Glutamatergic neuron (in vitro differentiated cells): ENCODE measurements around the gene THEM4. TPM values are rescaled to one million over a fixed set of nuclear protein-coding genes. Genes with fewer than 3 reads are reported as not detected.

Source experiments
- DNase-seq: peaks from one replicate; pipeline ENCODE4 v3.0.0; 2022
- H3K27ac Mint-ChIP-seq: one replicate; pipeline ENCODE4 v1.8.0; 2020; ENCODE audit warnings: mild to moderate bottlenecking, mixed read lengths, inconsistent platforms; ENCODE audit not compliant: unreplicated experiment
- H3K27me3 Mint-ChIP-seq: one replicate; pipeline ENCODE4 v1.8.0; 2020; ENCODE audit warnings: mild to moderate bottlenecking, moderate library complexity, mixed read lengths, inconsistent platforms; ENCODE audit not compliant: unreplicated experiment
- H3K36me3 Mint-ChIP-seq: one replicate; pipeline ENCODE4 v1.8.0; 2020; ENCODE audit warnings: mild to moderate bottlenecking, mixed read lengths, inconsistent platforms; ENCODE audit not compliant: unreplicated experiment
- H3K4me1 Mint-ChIP-seq: one replicate; pipeline ENCODE4 v1.8.0; 2020; ENCODE audit warnings: mild to moderate bottlenecking, low read depth, mixed read lengths, inconsistent platforms; ENCODE audit not compliant: unreplicated experiment
- H3K4me3 Mint-ChIP-seq: one replicate; pipeline ENCODE4 v1.8.0; 2020; ENCODE audit warnings: mild to moderate bottlenecking, mixed read lengths, inconsistent platforms; ENCODE audit not compliant: unreplicated experiment
- H3K9me3 Mint-ChIP-seq: one replicate; pipeline ENCODE4 v1.8.0; 2020; ENCODE audit warnings: mild to moderate bottlenecking, moderate library complexity, mixed read lengths, inconsistent platforms; ENCODE audit not compliant: unreplicated experiment
- CTCF ChIP-seq: fragments of 200-600 bp; sonication (generic); IDR thresholded peaks from one replicate; pipeline ENCODE4 v1.5.0; 2021; ENCODE audit not compliant: partially characterized antibody, unreplicated experiment
- total RNA-seq: library from RNA; stranded (reverse); fragmentation: NEBNext Ultra II Directional; extraction: Animal tissue kit (Norgen Biotek cat#: 25700); gene quantifications from one replicate; pipeline ENCODE4 v1.2.1, GENCODE V29; 2021; ENCODE audit not compliant: unreplicated experiment

THEM4 gene
- total RNA-seq, 1 donor from 2014 or later = 15.5 TPM

GRCh38 chr1:151867321-151867720, 42.0 kb downstream of the THEM4 start:
- Mint-ChIP-seq H3K27ac (no peak overlapping the region), H3K9me3 (peaks cover 5% of the 10 kb centered on the region), H3K4me3 (no peak overlapping the region), H3K27me3 (peaks cover 6% of the 10 kb centered on the region), H3K36me3 (no peaks in the 10 kb centered on the region), H3K4me1 (no peaks in the 10 kb centered on the region)
- no peak for DNase-seq
- no peak for TF ChIP-seq CTCF

GRCh38 chr1:151864411-151864810, 44.9 kb downstream of the THEM4 start:
- Mint-ChIP-seq H3K27ac (no peak overlapping the region), H3K36me3 (no peaks in the 10 kb centered on the region), H3K4me1 (peaks cover 10% of the 10 kb centered on the region), H3K4me3 (no peak overlapping the region), H3K9me3 (peaks cover 10% of the 10 kb centered on the region), H3K27me3 (peaks cover 15% of the 10 kb centered on the region)
- TF ChIP-seq CTCF = no peak
- no peak for DNase-seq

- Mint-ChIP-seq H3K27me3 (peaks cover 17% of the 10 kb centered on the region), H3K36me3 (no peaks in the 10 kb centered on the region), H3K4me1 (peaks cover 10% of the 10 kb centered on the region), H3K9me3 (peaks cover 10% of the 10 kb centered on the region), H3K4me3 (no peak overlapping the region), H3K27ac (no peak overlapping the region)
- DNase-seq = no peak
- TF ChIP-seq CTCF = no peak
These were observed 46.7 kb downstream of the THEM4 start for GRCh38 chr1:151862604-151863003.

- Mint-ChIP-seq H3K27me3 (peaks cover 17% of the 10 kb centered on the region), H3K4me1 (peaks cover 10% of the 10 kb centered on the region)
These were observed 48.7 kb downstream of the THEM4 start for GRCh38 chr1:151860504-151861187.

More at GRCh38 chr1:151860504-151861187, 48.7 kb downstream of the THEM4 start:
- Mint-ChIP-seq H3K4me3 (no peak overlapping the region), H3K9me3 (peaks cover 10% of the 10 kb centered on the region), H3K27ac (no peak overlapping the region), H3K36me3 (peaks cover 4% of the 10 kb centered on the region)
- TF ChIP-seq CTCF = no peak
- DNase-seq = no peak
